Measurements from ENCODE around the gene PTGDS.

- TF ChIP-seq EZH2 (IDR thresholded peaks at IDR 0.05; ENCODE audit: insufficient read depth, poor library complexity, severe bottlenecking) (no peak), EZH2phosphoT487 (IDR thresholded peaks at IDR 0.05; ENCODE audit: insufficient read depth, low read depth) (no peak)
Observed at GRCh38 chr9:137030006-137030405, 52.7 kb downstream of the PTGDS start.
